ENCODE data around the gene HS3ST2.
"Not testable (repeated sequence)": the region's sequence is repeated elsewhere in the genome, so short reads cannot be mapped to it uniquely, and the experiment has no call there.

The HS3ST2 gene

GRCh38 chr16:22878955-22879354, 65.0 kb downstream of the HS3ST2 start:
- DNase-seq (ENCODE audit: low spot score): no peak

GRCh38 chr16:22879466-22879865, 65.5 kb downstream of the HS3ST2 start:
- no peak for DNase-seq (ENCODE audit: low spot score)

GRCh38 chr16:22882981-22883380, 69.0 kb downstream of the HS3ST2 start:
- no peak for DNase-seq (ENCODE audit: low spot score)

- DNase-seq (ENCODE audit: low spot score): no peak
Observed at GRCh38 chr16:22885951-22886350, 72.0 kb downstream of the HS3ST2 start.

GRCh38 chr16:22886927-22887326, 73.0 kb downstream of the HS3ST2 start:
- no peak for DNase-seq (ENCODE audit: low spot score)

GRCh38 chr16:22887445-22887844, 73.5 kb downstream of the HS3ST2 start:
- DNase-seq (ENCODE audit: low spot score): no peak

GRCh38 chr16:22888791-22889190, 74.8 kb downstream of the HS3ST2 start:
- no peak for DNase-seq (ENCODE audit: low spot score)

- DNase-seq (ENCODE audit: low spot score): no peak
Observed at GRCh38 chr16:22890976-22891375, 77.0 kb downstream of the HS3ST2 start.

GRCh38 chr16:22897184-22897583, 83.2 kb downstream of the HS3ST2 start:
- no peak for DNase-seq (ENCODE audit: low spot score)

GRCh38 chr16:22898131-22898530, 84.2 kb downstream of the HS3ST2 start:
- DNase-seq (ENCODE audit: low spot score): no peak

GRCh38 chr16:22898874-22899348, 84.9 kb downstream of the HS3ST2 start:
- peak; percentile 32 for DNase-seq (ENCODE audit: low spot score)

GRCh38 chr16:22899567-22899966, 85.6 kb downstream of the HS3ST2 start:
- not testable (repeated sequence) for DNase-seq (ENCODE audit: low spot score)

- no peak for DNase-seq (ENCODE audit: low spot score)
Observed at GRCh38 chr16:22900863-22901262, 86.9 kb downstream of the HS3ST2 start.

GRCh38 chr16:22901563-22901962, 87.6 kb downstream of the HS3ST2 start:
- no peak for DNase-seq (ENCODE audit: low spot score)

GRCh38 chr16:22903716-22904115, 89.8 kb downstream of the HS3ST2 start:
- DNase-seq (ENCODE audit: low spot score): no peak

- no peak for DNase-seq (ENCODE audit: low spot score)
Observed at GRCh38 chr16:22912654-22913053, 98.7 kb downstream of the HS3ST2 start.

- DNase-seq (ENCODE audit: low spot score): no peak
Observed at GRCh38 chr16:22915003-22915402, 101.0 kb downstream of the HS3ST2 start.

- DNase-seq (ENCODE audit: low spot score): no peak
Observed at GRCh38 chr16:22923491-22923890, 109.5 kb downstream of the HS3ST2 start.

- DNase-seq (ENCODE audit: low spot score): no peak
Observed at GRCh38 chr16:22924492-22924891, 110.5 kb downstream of the HS3ST2 start.

GRCh38 chr16:22926105-22926751, 112.3 kb downstream of the HS3ST2 start:
- DNase-seq (ENCODE audit: low spot score): no peak

GRCh38 chr16:22927306-22927705, 113.3 kb downstream of the HS3ST2 start:
- DNase-seq (ENCODE audit: low spot score): no peak

GRCh38 chr16:22928882-22929435, 115.0 kb downstream of the HS3ST2 start:
- DNase-seq (ENCODE audit: low spot score): no peak

GRCh38 chr16:22929461-22929860, 115.5 kb downstream of the HS3ST2 start:
- no peak for DNase-seq (ENCODE audit: low spot score)

Measured in CD4-positive, alpha-beta T cell treated with Interleukin-2 at 100 ng/mL for 4 hours (primary cell).